Skeletal muscle tissue (tissue), 4 donors: ENCODE data around the gene BDP1. TPM values are rescaled to one million over a fixed set of nuclear protein-coding genes. Genes with fewer than 3 reads are reported as not detected.

Experiments used
- H3K27ac ChIP-seq: one replicate; pipeline ENCODE4 v1.7.0; 2013; ENCODE audit warnings: mild to moderate bottlenecking, low read depth, low read length, inconsistent platforms
- H3K27me3 ChIP-seq, 3 donors: one replicate each; pipeline ENCODE4 v1.7.0; 2013; ENCODE audit warnings: low read length in 3 of 3; ENCODE audit not compliant: control insufficient read depth in 3 of 3, insufficient read depth in 3 of 3
- H3K36me3 ChIP-seq, 3 donors: one replicate each; pipeline ENCODE4 v1.7.0; 2013; ENCODE audit warnings: low read length in 3 of 3; ENCODE audit not compliant: control insufficient read depth in 3 of 3, insufficient read depth in 3 of 3
- H3K4me1 ChIP-seq, 3 donors: one replicate each; pipeline ENCODE4 v1.7.0; 2013; ENCODE audit warnings: low read length in 3 of 3, mild to moderate bottlenecking in 3 of 3; ENCODE audit not compliant: control insufficient read depth in 3 of 3, insufficient read depth in 3 of 3
- H3K4me3 ChIP-seq, 3 donors: one replicate each; pipeline ENCODE4 v1.7.0; 2013; ENCODE audit warnings: low read length in 3 of 3
- H3K9ac ChIP-seq, 3 donors: one replicate each; pipeline ENCODE4 v1.7.0; 2013; ENCODE audit warnings: low read length in 3 of 3, mild to moderate bottlenecking in 3 of 3, moderate library complexity in 2 of 3, low read depth in 1 of 3
- H3K9me3 ChIP-seq, 3 donors: one replicate each; pipeline ENCODE4 v1.7.0; 2013; ENCODE audit warnings: low read length in 3 of 3; ENCODE audit not compliant: control insufficient read depth in 3 of 3
- total RNA-seq: library from RNA; depleted of rRNA; stranded (reverse); fragments of >200 nt; gene quantifications from one replicate; pipeline ENCODE4 v1.2.3, GENCODE V29; 2014
- donor health status: Osteomylitis.

Gene BDP1
- total RNA-seq, 1 donor from 2014 or later: 19.3 TPM

- peak overlapping the region; percentile 82 to 92 (median 91) for H3K9ac ChIP-seq
- no peaks in the 10 kb centered on the region for H3K36me3 ChIP-seq
- peaks cover 9 to 15% (median 12%) of the 10 kb centered on the region in 3 donors for H3K4me1 ChIP-seq
- no peaks in the 10 kb centered on the region for H3K9me3 ChIP-seq
- peak overlapping the region; percentile 83 to 91 (median 84) for H3K4me3 ChIP-seq
- no peaks in the 10 kb centered on the region for H3K27me3 ChIP-seq
- H3K27ac ChIP-seq: peak overlapping the region; percentile 81
Observed at GRCh38 chr5:71586052-71586940, 130.8 kb downstream of the BDP1 start.

DNA sequence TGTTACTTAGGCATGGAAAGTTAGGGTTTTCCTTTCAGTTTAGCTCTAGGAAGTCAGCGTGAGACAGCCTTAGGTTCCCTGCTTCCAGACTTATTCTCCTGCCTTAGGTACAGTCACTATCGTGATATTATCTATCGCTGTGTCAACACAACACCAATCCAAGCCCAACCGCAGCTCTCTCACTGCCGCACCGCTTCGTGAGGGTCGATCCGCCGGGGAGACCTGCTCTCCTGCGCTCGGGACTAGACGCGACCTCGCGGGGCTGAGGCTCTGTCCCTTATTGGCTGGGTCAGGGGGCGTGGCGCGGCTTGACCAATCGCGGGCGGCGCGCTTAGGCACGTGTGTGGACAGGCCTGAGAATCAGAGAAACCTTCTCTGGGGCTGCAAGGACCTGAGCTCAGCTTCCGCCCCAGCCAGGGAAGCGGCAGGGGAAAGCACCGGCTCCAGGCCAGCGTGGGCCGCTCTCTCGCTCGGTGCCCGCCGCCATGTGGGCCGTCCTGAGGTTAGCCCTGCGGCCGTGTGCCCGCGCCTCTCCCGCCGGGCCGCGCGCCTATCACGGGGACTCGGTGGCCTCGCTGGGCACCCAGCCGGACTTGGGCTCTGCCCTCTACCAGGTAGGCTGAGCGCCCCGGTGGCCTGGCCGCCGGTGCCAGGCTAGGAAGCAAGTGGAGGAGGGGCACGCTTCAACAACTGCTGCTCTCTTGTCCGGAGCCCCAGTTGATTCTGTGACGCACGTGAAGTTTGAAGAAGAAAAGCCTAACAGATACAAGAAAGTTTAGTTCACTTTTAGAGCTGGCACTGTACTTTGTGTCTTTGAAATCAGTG, 131.7 kb downstream of the BDP1 start, which contains the start of gene MCCC2:
TSS of gene MCCC2 (plus strand) at position 400 of the 825 bp plus-strand sequence. CDS start at position 486, 86 bp downstream.
- Histone ChIP-seq H3K4me3 (peak within 1 kb of the TSS; percentile 83 to 91 (median 84)), H3K4me1 (peaks cover 9 to 15% (median 12%) of the 10 kb centered on the region in 3 donors), H3K36me3 (no peaks in the 10 kb centered on the region), H3K9ac (peak within 1 kb of the TSS; percentile 82 to 92 (median 91)), H3K27ac (peak within 1 kb of the TSS; percentile 81), H3K27me3 (no peaks in the 10 kb centered on the region), H3K9me3 (no peaks in the 10 kb centered on the region)

DNA sequence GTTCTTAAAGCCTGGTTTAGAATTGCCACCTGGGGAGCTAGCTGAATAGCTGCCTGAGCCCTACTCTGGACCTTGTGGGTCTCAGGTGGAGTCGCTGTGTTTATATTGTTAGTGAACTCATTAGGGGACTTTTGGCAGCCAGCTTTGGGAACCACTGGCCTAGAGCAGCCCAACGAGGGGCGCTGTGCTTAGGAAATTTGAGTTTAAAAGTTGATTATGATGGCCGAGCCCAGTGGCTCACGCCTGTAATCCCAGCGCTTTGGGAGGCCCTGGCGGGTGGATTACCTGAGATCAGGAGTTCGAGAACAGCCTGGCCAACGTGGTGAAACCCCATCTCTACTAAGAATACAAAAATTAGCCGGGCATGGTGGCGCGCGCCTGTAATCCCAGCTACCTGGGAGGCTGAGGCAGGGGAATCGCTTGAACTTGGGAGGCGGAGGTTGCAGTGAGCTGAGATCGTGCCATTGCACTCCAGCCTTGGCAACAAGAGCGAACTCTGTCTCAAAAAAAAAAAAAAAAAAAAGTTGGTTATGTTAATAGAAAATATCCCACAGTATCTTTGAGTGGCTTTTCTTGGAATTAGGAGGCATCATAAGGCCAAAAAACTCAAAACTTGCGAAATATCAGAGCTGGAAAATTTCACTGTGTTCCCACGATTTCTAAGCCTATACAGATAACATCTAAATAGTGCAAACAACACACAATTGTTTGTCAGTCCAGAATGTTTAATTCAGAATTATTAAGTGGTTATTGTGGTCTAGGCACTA, 132.5 kb downstream of the BDP1 start:
- Histone ChIP-seq H3K36me3 (no peaks in the 10 kb centered on the region), H3K9me3 (no peaks in the 10 kb centered on the region), H3K9ac (peak overlapping the region; percentile 82 to 92 (median 91)), H3K27ac (peak overlapping the region; percentile 81), H3K4me1 (peaks cover 9 to 15% (median 12%) of the 10 kb centered on the region in 3 donors), H3K27me3 (no peaks in the 10 kb centered on the region), H3K4me3 (peak overlapping the region; percentile 83 to 91 (median 84))

DNA sequence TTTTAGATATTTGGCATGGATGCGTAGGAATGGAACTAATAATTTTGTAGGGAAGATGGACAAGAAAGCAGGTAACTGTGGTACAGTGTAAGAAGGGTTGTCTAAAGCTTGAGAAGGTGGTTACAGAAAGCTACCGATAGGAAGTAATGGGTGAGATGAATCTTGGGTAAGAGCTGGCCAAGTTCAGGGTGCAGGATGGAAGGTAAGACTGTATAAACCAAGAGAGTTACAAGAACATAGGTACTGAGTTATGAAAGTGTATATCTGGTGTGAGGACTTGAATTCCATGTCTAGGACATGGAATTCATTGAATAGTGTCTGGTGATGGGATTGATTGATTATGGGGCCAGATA, 133.1 kb downstream of the BDP1 start:
- no peak overlapping the region for H3K9ac ChIP-seq
- H3K9me3 ChIP-seq: no peaks in the 10 kb centered on the region
- no peaks in the 10 kb centered on the region for H3K27me3 ChIP-seq
- peaks cover 9 to 15% (median 12%) of the 10 kb centered on the region in 3 donors for H3K4me1 ChIP-seq
- H3K4me3 ChIP-seq: peak overlapping the region in 1 of 3 donors; percentile 8
- H3K27ac ChIP-seq: no peak overlapping the region
- H3K36me3 ChIP-seq: no peaks in the 10 kb centered on the region

GRCh38 chr5:71589903-71590302, 134.5 kb downstream of the BDP1 start:
- Histone ChIP-seq H3K36me3 (no peaks in the 10 kb centered on the region), H3K9me3 (no peaks in the 10 kb centered on the region), H3K4me3 (no peak overlapping the region), H3K4me1 (peaks cover 9 to 15% (median 12%) of the 10 kb centered on the region in 3 donors), H3K27me3 (no peaks in the 10 kb centered on the region), H3K9ac (no peak overlapping the region), H3K27ac (no peak overlapping the region)

- Histone ChIP-seq H3K4me1 (peaks cover 9 to 15% (median 12%) of the 10 kb centered on the region in 3 donors), H3K9ac (no peak overlapping the region), H3K36me3 (peaks cover 0 to under 1% (median under 1%) of the 10 kb centered on the region in 3 donors), H3K27ac (no peak overlapping the region), H3K27me3 (no peaks in the 10 kb centered on the region), H3K9me3 (no peaks in the 10 kb centered on the region), H3K4me3 (no peak overlapping the region)
Observed at GRCh38 chr5:71591100-71591499, 135.6 kb downstream of the BDP1 start.

- H3K27me3 ChIP-seq: no peaks in the 10 kb centered on the region
- no peaks in the 10 kb centered on the region for H3K9me3 ChIP-seq
- H3K4me3 ChIP-seq: no peak overlapping the region
- peaks cover 19 to 30% (median 24%) of the 10 kb centered on the region in 3 donors for H3K36me3 ChIP-seq
- H3K9ac ChIP-seq: no peak overlapping the region
- H3K27ac ChIP-seq: no peak overlapping the region
- peaks cover 3 to 5% (median 5%) of the 10 kb centered on the region in 3 donors for H3K4me1 ChIP-seq
Observed at GRCh38 chr5:71596169-71596568, 140.7 kb downstream of the BDP1 start.

DNA sequence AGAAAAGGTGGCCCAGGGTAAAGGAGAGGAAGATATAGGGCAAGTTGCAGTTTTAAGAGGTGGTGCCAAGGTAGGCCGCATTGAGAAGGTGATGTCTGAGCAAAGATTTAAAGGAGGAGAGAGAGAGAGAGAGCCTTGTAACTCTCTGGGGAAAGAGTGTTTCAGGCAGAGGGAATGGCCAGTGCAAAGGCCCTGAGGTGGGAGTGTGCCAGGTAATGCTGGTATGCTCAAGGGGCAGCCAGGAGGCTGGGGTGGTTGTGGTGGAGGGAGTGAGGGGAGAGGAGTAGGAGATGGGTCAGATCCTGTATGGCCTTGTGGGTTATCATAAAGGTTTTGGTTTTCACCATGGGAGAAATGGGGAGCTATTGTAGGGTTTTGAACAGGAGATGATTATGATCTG, 141.6 kb downstream of the BDP1 start:
- no peaks in the 10 kb centered on the region for H3K27me3 ChIP-seq
- peaks cover 19 to 33% (median 24%) of the 10 kb centered on the region in 3 donors for H3K36me3 ChIP-seq
- H3K9me3 ChIP-seq: no peaks in the 10 kb centered on the region
- H3K27ac ChIP-seq: no peak overlapping the region
- peaks cover 3 to 12% (median 5%) of the 10 kb centered on the region in 3 donors for H3K4me1 ChIP-seq
- no peak overlapping the region for H3K4me3 ChIP-seq
- H3K9ac ChIP-seq: no peak overlapping the region

DNA sequence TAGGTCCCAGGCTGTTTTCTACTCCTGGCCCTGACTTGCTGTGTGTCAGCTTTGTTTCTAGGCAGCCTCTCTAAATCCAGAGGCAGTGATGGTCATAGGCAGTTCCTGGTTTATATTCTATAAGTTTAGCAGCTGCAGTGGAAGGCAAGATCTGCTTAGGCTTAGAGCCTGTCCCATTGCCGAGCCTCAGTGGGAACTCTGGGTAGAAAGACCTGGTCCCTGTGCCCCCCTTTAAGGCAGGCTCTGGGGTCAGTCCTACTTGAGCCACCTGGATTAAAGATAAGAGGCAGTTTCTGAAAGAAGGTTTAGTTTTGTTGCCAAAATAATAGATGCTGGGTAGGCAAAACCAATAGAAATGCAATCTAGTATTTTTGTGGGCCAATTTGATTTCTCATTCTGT, 145.3 kb downstream of the BDP1 start:
- H3K36me3 ChIP-seq: peaks cover 24 to 43% (median 40%) of the 10 kb centered on the region in 3 donors
- H3K4me1 ChIP-seq: peaks cover 3 to 12% (median 5%) of the 10 kb centered on the region in 3 donors
- H3K9ac ChIP-seq: no peak overlapping the region
- no peak overlapping the region for H3K27ac ChIP-seq
- no peak overlapping the region for H3K4me3 ChIP-seq
- no peaks in the 10 kb centered on the region for H3K9me3 ChIP-seq
- H3K27me3 ChIP-seq: no peaks in the 10 kb centered on the region
